PC-9 (cell line): ENCODE measurements around the gene PAK6. TPM values are rescaled to one million over a fixed set of nuclear protein-coding genes. Genes with fewer than 3 reads are reported as not detected.

Source experiments
- BruUV-seq: library from RNA; stranded (reverse); fragments of 400-500 nt; replicated peaks from 2 replicates; lab custom pipeline; 2021; lab: Mats Ljungman, UMichigan
- CTCF ChIA-PET: fragments of 300-600 bp; sonication (Branson Sonifier 250); formaldehyde crosslinking; loops from one replicate; lab custom pipeline; 2022; ENCODE audit warnings: antibody characterized with exemption; lab: Charles Lee
- POLR2A ChIA-PET: fragments of 300-600 bp; sonication (Branson Sonifier 250); formaldehyde crosslinking; loops from one replicate; lab custom pipeline; 2022; ENCODE audit warnings: antibody characterized with exemption; ENCODE audit not compliant: unreplicated experiment; lab: Charles Lee
- DNase-seq, 2 experiments: peaks; one replicate each; pipeline versions ENCODE4 v3.0.0 to v3.0.0-alpha.2; 2015 to 2022; ENCODE audit warnings: mixed read lengths in 1 of 2
- H2AFZ ChIP-seq: fragments of 200-600 bp; sonication (generic); 2 replicates; pipeline ENCODE4 v1.8.1; 2017; ENCODE audit warnings: antibody characterized with exemption
- H3F3A ChIP-seq: fragments of 200-600 bp; sonication (generic); 2 replicates; pipeline ENCODE4 v1.8.1; 2017; ENCODE audit warnings: antibody characterized with exemption, mild to moderate bottlenecking, low read depth; ENCODE audit not compliant: insufficient read depth
- H3K27ac ChIP-seq: fragments of 200-600 bp; sonication (generic); 2 replicates; pipeline ENCODE4 v1.6.1; 2016; ENCODE audit warnings: mixed run types
- H3K27me3 ChIP-seq: fragments of 200-600 bp; sonication (generic); 2 replicates; pipeline ENCODE4 v1.6.1; 2016; ENCODE audit warnings: low read depth, mixed run types; ENCODE audit not compliant: insufficient read depth
- H3K36me3 ChIP-seq: fragments of 200-600 bp; sonication (generic); 2 replicates; pipeline ENCODE4 v1.6.1; 2016; ENCODE audit warnings: low read depth, mixed run types
- H3K4me1 ChIP-seq: fragments of 200-600 bp; sonication (generic); replicated peaks from 2 replicates; pipeline ENCODE4 v1.6.1; 2016; ENCODE audit warnings: mixed run types; ENCODE audit not compliant: insufficient read depth
- H3K4me2 ChIP-seq: fragments of 200-600 bp; sonication (generic); 2 replicates; pipeline ENCODE4 v1.6.1; 2017; ENCODE audit warnings: mixed run types
- H3K4me3 ChIP-seq: fragments of 200-600 bp; sonication (generic); 2 replicates; pipeline ENCODE4 v1.6.1; 2016; ENCODE audit warnings: mixed run types
- H3K79me2 ChIP-seq: fragments of 200-600 bp; sonication (generic); 2 replicates; pipeline ENCODE4 v1.6.1; 2017; ENCODE audit warnings: low read depth, mixed run types
- H3K9me2 ChIP-seq: fragments of 200-600 bp; sonication (generic); 2 replicates; pipeline ENCODE4 v1.8.1; 2017; ENCODE audit warnings: mild to moderate bottlenecking; ENCODE audit not compliant: insufficient read depth
- H3K9me3 ChIP-seq: fragments of 200-600 bp; sonication (generic); 2 replicates; pipeline ENCODE4 v1.8.1; 2016; ENCODE audit warnings: low read depth; ENCODE audit not compliant: insufficient read depth
- H4K20me1 ChIP-seq: fragments of 200-600 bp; sonication (generic); 2 replicates; pipeline ENCODE4 v1.8.1; 2017; ENCODE audit not compliant: insufficient read depth
- EZH2 ChIP-seq: fragments of 200-600 bp; sonication (generic); IDR thresholded peaks from 2 replicates; pipeline ENCODE4 v1.8.0; 2017; ENCODE audit warnings: antibody characterized with exemption, low read depth
- intact Hi-C: fragments of 100-400 bp; cut with micrococcal nuclease; formaldehyde crosslinking; loops from one replicate; pipeline ENCODE4 v1.10.0; 2022; ENCODE audit not compliant: unreplicated experiment
- total RNA-seq: library from RNA; stranded (reverse); gene quantifications from 2 replicates; pipeline ENCODE4 v1.2.3, GENCODE V29; 2021
- TF ChIP-seq, protein P1 (sequence below): fragments of 200-600 bp; sonication (generic); conservative IDR thresholded peaks from 2 replicates; pipeline ENCODE4 v1.6.1; 2017; ENCODE audit warnings: mixed run types, antibody characterized with exemption, mild to moderate bottlenecking, moderate library complexity

PAK6 gene
- total RNA-seq, 1 experiment from 2014 or later: 10.7 TPM

DNA sequence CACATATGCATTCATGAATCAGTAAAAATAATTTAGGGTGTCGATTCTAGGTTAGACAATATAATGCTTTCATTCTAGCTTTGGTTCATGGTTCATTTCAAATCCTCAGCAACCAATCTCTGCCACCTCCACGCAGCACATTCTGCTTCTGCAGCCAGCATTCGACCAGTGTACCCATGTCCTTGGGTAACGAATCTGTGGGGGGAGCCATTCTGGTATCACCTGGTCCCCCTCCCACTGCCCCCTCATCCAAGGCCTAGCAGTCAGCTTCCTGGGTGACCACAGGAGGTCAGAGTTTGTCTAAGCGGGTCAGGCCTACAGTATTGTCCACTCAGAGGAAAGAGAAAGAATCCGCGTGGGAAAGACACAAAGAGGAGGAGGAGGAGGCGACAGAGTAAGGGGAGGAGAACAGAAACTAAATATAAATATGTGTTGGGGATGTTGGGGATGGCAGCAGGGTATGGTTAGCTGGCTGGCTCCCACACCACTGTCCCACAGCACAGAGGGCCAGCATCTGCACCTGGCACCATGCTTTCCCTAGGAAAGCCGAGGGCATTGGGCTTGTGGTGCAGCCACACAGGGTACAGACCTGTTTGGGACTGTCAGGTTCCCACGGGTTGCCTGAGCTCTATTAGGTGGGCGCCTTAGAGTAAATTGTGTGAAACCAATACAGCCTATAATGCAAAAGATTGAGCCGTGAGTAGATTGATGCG lies 12.1 kb downstream of the PAK6 start:
- no peaks in the 10 kb centered on the region for H4K20me1 ChIP-seq
- H3K27me3 ChIP-seq: no peaks in the 10 kb centered on the region
- no peak for TF ChIP-seq EZH2
- BruUV-seq: no TSS peak
- DNase-seq: no peak
- peaks cover 26% of the 10 kb centered on the region for H3K4me1 ChIP-seq
- H3K9me2 ChIP-seq: no peaks in the 10 kb centered on the region
- H3K27ac ChIP-seq: no peak overlapping the region
- no peak overlapping the region for H3K4me2 ChIP-seq
- intact Hi-C loops: loop anchor here (10.0 kb wide), 1 partner anchor 146 kb away; the partner anchor contains the start of gene BMF
- no peaks in the 10 kb centered on the region for H3K9me3 ChIP-seq
- no peaks in the 10 kb centered on the region for H3K79me2 ChIP-seq
- no peak overlapping the region for H2AFZ ChIP-seq
- no peaks in the 10 kb centered on the region for H3K36me3 ChIP-seq
- ChIA-PET POLR2A (no interaction called here), CTCF (no interaction called here)
- no peak overlapping the region for H3K4me3 ChIP-seq
- peaks cover 21% of the 10 kb centered on the region for H3F3A ChIP-seq

DNA sequence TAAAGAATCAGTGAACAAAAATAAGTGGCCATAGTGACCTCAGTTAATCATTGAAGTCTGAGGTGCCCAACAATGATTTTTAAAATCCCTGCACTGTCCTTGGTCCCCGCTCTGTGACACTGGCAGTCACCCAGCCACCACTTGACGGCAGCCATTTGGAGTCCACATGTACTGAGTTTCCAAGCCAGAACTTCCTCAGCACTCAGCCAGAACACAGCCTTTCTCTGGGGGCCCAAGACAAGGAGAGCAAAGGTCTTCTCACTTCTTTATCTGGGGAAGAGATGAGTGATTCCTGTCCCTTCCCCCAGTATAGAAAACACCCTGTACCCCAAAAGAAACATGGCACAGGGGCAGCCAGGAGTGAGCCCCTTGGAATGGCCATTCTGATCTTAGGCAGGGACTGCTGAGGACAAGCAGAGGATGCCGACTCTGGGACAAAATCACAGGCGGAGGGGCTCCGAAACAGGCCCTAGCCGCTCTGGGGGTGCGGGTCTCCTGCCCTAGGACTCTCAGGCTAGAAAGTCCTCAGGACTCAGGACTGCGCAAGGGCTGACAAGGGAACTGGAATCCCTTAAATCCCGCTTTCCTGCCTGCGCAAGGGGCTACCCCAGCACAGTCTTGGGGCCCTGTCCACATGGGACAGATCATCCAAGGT lies 12.8 kb downstream of the PAK6 start:
- intact Hi-C loops: loop anchor here (10.0 kb wide), 1 partner anchor 147 kb away; the partner anchor contains the start of gene BMF
- Histone ChIP-seq H3K9me2 (no peaks in the 10 kb centered on the region), H3F3A (peaks cover 20% of the 10 kb centered on the region), H3K4me2 (no peak overlapping the region), H4K20me1 (no peaks in the 10 kb centered on the region), H3K27ac (no peak overlapping the region), H3K9me3 (no peaks in the 10 kb centered on the region), H3K27me3 (no peaks in the 10 kb centered on the region), H3K36me3 (no peaks in the 10 kb centered on the region), H3K4me3 (no peak overlapping the region), H3K4me1 (peaks cover 21% of the 10 kb centered on the region), H3K79me2 (no peaks in the 10 kb centered on the region), H2AFZ (no peak overlapping the region)
- no peak for DNase-seq
- ChIA-PET CTCF (no interaction called here), POLR2A (no interaction called here)
- TF ChIP-seq EZH2: no peak
- TF ChIP-seq, protein P1, sequence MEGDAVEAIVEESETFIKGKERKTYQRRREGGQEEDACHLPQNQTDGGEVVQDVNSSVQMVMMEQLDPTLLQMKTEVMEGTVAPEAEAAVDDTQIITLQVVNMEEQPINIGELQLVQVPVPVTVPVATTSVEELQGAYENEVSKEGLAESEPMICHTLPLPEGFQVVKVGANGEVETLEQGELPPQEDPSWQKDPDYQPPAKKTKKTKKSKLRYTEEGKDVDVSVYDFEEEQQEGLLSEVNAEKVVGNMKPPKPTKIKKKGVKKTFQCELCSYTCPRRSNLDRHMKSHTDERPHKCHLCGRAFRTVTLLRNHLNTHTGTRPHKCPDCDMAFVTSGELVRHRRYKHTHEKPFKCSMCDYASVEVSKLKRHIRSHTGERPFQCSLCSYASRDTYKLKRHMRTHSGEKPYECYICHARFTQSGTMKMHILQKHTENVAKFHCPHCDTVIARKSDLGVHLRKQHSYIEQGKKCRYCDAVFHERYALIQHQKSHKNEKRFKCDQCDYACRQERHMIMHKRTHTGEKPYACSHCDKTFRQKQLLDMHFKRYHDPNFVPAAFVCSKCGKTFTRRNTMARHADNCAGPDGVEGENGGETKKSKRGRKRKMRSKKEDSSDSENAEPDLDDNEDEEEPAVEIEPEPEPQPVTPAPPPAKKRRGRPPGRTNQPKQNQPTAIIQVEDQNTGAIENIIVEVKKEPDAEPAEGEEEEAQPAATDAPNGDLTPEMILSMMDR: no peak
- no TSS peak for BruUV-seq

DNA sequence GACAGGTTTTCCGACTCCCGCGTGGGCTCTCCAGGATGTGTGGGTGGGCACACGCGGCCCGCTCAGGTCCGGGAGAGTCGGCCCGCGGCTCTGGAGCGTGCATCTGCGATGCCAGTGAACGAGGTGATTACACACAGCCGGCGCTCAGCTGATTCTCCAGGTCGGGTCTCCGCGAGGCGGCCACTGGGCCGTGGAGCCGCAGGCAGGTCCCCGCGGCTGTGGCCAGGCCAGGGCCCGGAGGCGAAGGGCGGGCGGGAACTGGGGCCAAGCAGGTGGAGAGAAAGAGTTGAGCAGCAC lies 13.2 kb downstream of the PAK6 start:
- H3K4me1 ChIP-seq: peaks cover 21% of the 10 kb centered on the region
- H3K36me3 ChIP-seq: no peaks in the 10 kb centered on the region
- CTCF ChIA-PET: no interaction called here
- peaks cover 20% of the 10 kb centered on the region for H3F3A ChIP-seq
- no peaks in the 10 kb centered on the region for H3K9me3 ChIP-seq
- no peak overlapping the region; the same call in 1 of the 2 replicates for H3K4me3 ChIP-seq
- peak overlapping the region; percentile 78; the same call in 1 of the 2 replicates for H3K4me2 ChIP-seq
- TF ChIP-seq, protein P1: no peak
- no peak for TF ChIP-seq EZH2
- no peaks in the 10 kb centered on the region for H3K9me2 ChIP-seq
- no peak overlapping the region for H2AFZ ChIP-seq
- no peak overlapping the region for H3K27ac ChIP-seq
- H4K20me1 ChIP-seq: no peaks in the 10 kb centered on the region
- H3K79me2 ChIP-seq: no peaks in the 10 kb centered on the region
- no TSS peak for BruUV-seq
- no peaks in the 10 kb centered on the region for H3K27me3 ChIP-seq
- DNase-seq: no peak
- POLR2A ChIA-PET: no interaction called here
- intact Hi-C loops: loop anchor here (10.0 kb wide), 1 partner anchor 147 kb away; the partner anchor contains the start of gene BMF
